HepG2 (cell line): ENCODE results near the gene RBBP8.

ENCODE experiments used
- EP300 ChIP-seq, 3 experiments: sonication (generic) in 1 of 3; formaldehyde crosslinking in 1 of 3; IDR thresholded peaks; 2 replicates each; pipeline versions ENCODE4 v1.5.1 to v1.6.1; 2011 to 2020; ENCODE audit warnings: low read depth in 2 of 3, low read length in 2 of 3, borderline replicate concordance in 1 of 3, improper control_type of control experiment in 1 of 3, mild to moderate bottlenecking in 1 of 3, missing genetic modification reagents in 1 of 3, moderate library complexity in 1 of 3
- MAX ChIP-seq: IDR thresholded peaks from 2 replicates; pipeline ENCODE4 v1.6.1; 2012; ENCODE audit warnings: inconsistent platforms
- NR2C2 ChIP-seq: sonication (generic); formaldehyde crosslinking; IDR thresholded peaks from 2 replicates; pipeline ENCODE4 v1.4.0; 2020; ENCODE audit warnings: missing genetic modification reagents, mild to moderate bottlenecking, moderate library complexity, borderline replicate concordance
- PLSCR1 ChIP-seq: sonication (generic); formaldehyde crosslinking; IDR thresholded peaks from 2 replicates; pipeline ENCODE4 v1.5.0; 2020; ENCODE audit warnings: missing genetic modification reagents, mild to moderate bottlenecking, borderline replicate concordance
- POLR2AphosphoS5 ChIP-seq: IDR thresholded peaks from 2 replicates; pipeline ENCODE4 v1.6.1; 2012; ENCODE audit warnings: low read depth, low read length
- PTBP1 ChIP-seq: fragments of 200-400 bp; formaldehyde crosslinking; IDR thresholded peaks from 2 replicates; pipeline ENCODE4 v1.6.1; 2018; ENCODE audit warnings: low read length, low read depth; ENCODE audit not compliant: poor library complexity, severe bottlenecking
- SNAPC5 ChIP-seq: sonication (generic); formaldehyde crosslinking; IDR thresholded peaks from 2 replicates; pipeline ENCODE4 v1.8.1; 2023; ENCODE audit warnings: mild to moderate bottlenecking, missing genetic modification reagents, borderline replicate concordance
- ZNF580 ChIP-seq: IDR thresholded peaks from 2 replicates; pipeline ENCODE4 v1.6.1; 2016; ENCODE audit warnings: low read depth, borderline replicate concordance
- TF ChIP-seq, protein P1 (sequence below): sonication (generic); formaldehyde crosslinking; IDR thresholded peaks from 2 replicates; pipeline ENCODE4 v1.5.0; 2020; ENCODE audit warnings: mild to moderate bottlenecking, missing genetic modification reagents, moderate library complexity

DNA sequence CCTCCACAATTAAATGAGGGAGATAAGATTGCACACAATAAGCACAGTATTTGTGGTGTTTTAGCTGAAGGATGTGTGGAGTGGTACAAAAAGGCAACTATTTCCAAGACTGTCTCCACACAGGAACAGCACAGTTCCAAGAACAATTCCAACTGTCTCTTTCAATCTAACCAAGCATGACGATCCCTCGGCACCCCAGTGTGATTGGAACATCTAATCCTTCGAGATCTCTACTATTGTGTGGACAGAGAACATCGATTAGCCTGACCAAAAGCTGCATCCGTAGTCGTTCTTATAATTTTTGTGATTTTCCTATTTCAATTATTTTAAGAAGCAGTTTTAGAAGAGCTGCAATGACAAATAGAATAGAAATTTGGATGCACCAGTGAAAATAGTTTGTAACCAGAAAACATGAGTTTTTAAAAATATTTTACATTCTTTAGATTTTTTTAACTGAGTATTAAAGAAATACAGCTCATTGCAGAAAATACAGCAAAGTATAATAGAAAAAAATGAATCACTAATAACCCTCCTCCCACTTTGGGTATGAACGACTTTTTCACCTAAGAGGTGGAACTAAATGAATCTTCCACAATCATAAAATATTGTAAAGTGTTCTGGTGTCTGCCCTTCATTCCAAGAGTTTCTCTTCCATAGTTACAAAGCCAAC is 125.8 kb downstream of the RBBP8 start:
- TF ChIP-seq SNAPC5 (CRISPR knock-in tag) (no peak), EP300 (IDR thresholded peaks at IDR 0.05; ENCODE audit: low read depth in 2 of 2, low read length in 2 of 2) (no peak), EP300 (CRISPR knock-in tag; IDR thresholded peaks at IDR 0.05; ENCODE audit: borderline replicate concordance) (no peak), POLR2AphosphoS5 (no peak), PTBP1 (no peak), MAX (no peak), NR2C2 (CRISPR knock-in tag) (no peak), PLSCR1 (CRISPR knock-in tag) (no peak), ZNF580 (CRISPR knock-in tag) (no peak)
- TF ChIP-seq, protein P1, sequence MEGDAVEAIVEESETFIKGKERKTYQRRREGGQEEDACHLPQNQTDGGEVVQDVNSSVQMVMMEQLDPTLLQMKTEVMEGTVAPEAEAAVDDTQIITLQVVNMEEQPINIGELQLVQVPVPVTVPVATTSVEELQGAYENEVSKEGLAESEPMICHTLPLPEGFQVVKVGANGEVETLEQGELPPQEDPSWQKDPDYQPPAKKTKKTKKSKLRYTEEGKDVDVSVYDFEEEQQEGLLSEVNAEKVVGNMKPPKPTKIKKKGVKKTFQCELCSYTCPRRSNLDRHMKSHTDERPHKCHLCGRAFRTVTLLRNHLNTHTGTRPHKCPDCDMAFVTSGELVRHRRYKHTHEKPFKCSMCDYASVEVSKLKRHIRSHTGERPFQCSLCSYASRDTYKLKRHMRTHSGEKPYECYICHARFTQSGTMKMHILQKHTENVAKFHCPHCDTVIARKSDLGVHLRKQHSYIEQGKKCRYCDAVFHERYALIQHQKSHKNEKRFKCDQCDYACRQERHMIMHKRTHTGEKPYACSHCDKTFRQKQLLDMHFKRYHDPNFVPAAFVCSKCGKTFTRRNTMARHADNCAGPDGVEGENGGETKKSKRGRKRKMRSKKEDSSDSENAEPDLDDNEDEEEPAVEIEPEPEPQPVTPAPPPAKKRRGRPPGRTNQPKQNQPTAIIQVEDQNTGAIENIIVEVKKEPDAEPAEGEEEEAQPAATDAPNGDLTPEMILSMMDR (CRISPR knock-in tag): no peak
